Measurements from ENCODE around the gene DIPK1B.

DIPK1B gene

GRCh38 chr9:136723362-136723976 lies 11.1 kb downstream of the DIPK1B start:
- H3K27ac Mint-ChIP-seq: no peak overlapping the region
- peaks cover 28% of the 10 kb centered on the region for H3K36me3 Mint-ChIP-seq (ENCODE audit: low read depth)
- no peak overlapping the region for H3K4me3 Mint-ChIP-seq
- peaks cover 15% of the 10 kb centered on the region for H3K4me1 Mint-ChIP-seq (ENCODE audit: low read depth)
- no peaks in the 10 kb centered on the region for H3K9me3 Mint-ChIP-seq
- no peaks in the 10 kb centered on the region for H3K27me3 Mint-ChIP-seq (ENCODE audit: low read depth)

- Mint-ChIP-seq H3K36me3 (ENCODE audit: low read depth) (peaks cover 28% of the 10 kb centered on the region), H3K4me1 (ENCODE audit: low read depth) (peaks cover 15% of the 10 kb centered on the region), H3K9me3 (no peaks in the 10 kb centered on the region), H3K27ac (no peak overlapping the region), H3K27me3 (ENCODE audit: low read depth) (no peaks in the 10 kb centered on the region), H3K4me3 (no peak overlapping the region)
These were observed 11.6 kb downstream of the DIPK1B start for GRCh38 chr9:136723989-136724388.

- Mint-ChIP-seq H3K27ac (no peak overlapping the region), H3K9me3 (no peaks in the 10 kb centered on the region), H3K4me1 (ENCODE audit: low read depth) (peaks cover 15% of the 10 kb centered on the region), H3K4me3 (no peak overlapping the region), H3K27me3 (ENCODE audit: low read depth) (no peaks in the 10 kb centered on the region), H3K36me3 (ENCODE audit: low read depth) (peaks cover 28% of the 10 kb centered on the region)
These were observed 12.4 kb downstream of the DIPK1B start for GRCh38 chr9:136724772-136725171.

GRCh38 chr9:136725612-136726011 lies 13.2 kb downstream of the DIPK1B start:
- Mint-ChIP-seq H3K27me3 (ENCODE audit: low read depth) (no peaks in the 10 kb centered on the region), H3K4me3 (peak overlapping the region; percentile 97), H3K27ac (no peak overlapping the region), H3K4me1 (ENCODE audit: low read depth) (peaks cover 15% of the 10 kb centered on the region), H3K9me3 (no peaks in the 10 kb centered on the region), H3K36me3 (ENCODE audit: low read depth) (peaks cover 28% of the 10 kb centered on the region)

- Mint-ChIP-seq H3K27me3 (ENCODE audit: low read depth) (no peaks in the 10 kb centered on the region), H3K36me3 (ENCODE audit: low read depth) (peaks cover 27% of the 10 kb centered on the region), H3K27ac (peak overlapping the region; percentile 97), H3K4me3 (peak overlapping the region; percentile 97), H3K4me1 (ENCODE audit: low read depth) (peaks cover 15% of the 10 kb centered on the region), H3K9me3 (no peaks in the 10 kb centered on the region)
These were observed 13.7 kb downstream of the DIPK1B start for GRCh38 chr9:136726118-136726517.

- H3K27me3 Mint-ChIP-seq (ENCODE audit: low read depth): no peaks in the 10 kb centered on the region
- H3K9me3 Mint-ChIP-seq: no peaks in the 10 kb centered on the region
- peak overlapping the region; percentile 97 for H3K4me3 Mint-ChIP-seq
- H3K4me1 Mint-ChIP-seq (ENCODE audit: low read depth): peaks cover 15% of the 10 kb centered on the region
- peaks cover 25% of the 10 kb centered on the region for H3K36me3 Mint-ChIP-seq (ENCODE audit: low read depth)
- peak overlapping the region; percentile 97 for H3K27ac Mint-ChIP-seq
These were observed 14.3 kb downstream of the DIPK1B start for GRCh38 chr9:136726631-136727191.

- Mint-ChIP-seq H3K27ac (no peak overlapping the region), H3K27me3 (ENCODE audit: low read depth) (no peaks in the 10 kb centered on the region), H3K36me3 (ENCODE audit: low read depth) (peaks cover 25% of the 10 kb centered on the region), H3K4me1 (ENCODE audit: low read depth) (peaks cover 15% of the 10 kb centered on the region), H3K9me3 (no peaks in the 10 kb centered on the region), H3K4me3 (peak overlapping the region; percentile 57)
These were observed 15.7 kb downstream of the DIPK1B start for GRCh38 chr9:136728080-136728547.

- H3K4me3 Mint-ChIP-seq: peak overlapping the region; percentile 34
- H3K27me3 Mint-ChIP-seq (ENCODE audit: low read depth): no peaks in the 10 kb centered on the region
- H3K4me1 Mint-ChIP-seq (ENCODE audit: low read depth): peaks cover 15% of the 10 kb centered on the region
- no peaks in the 10 kb centered on the region for H3K9me3 Mint-ChIP-seq
- H3K36me3 Mint-ChIP-seq (ENCODE audit: low read depth): peaks cover 23% of the 10 kb centered on the region
- H3K27ac Mint-ChIP-seq: no peak overlapping the region
These were observed 16.3 kb downstream of the DIPK1B start for GRCh38 chr9:136728548-136729123.

GRCh38 chr9:136729144-136729543 lies 16.8 kb downstream of the DIPK1B start:
- H3K9me3 Mint-ChIP-seq: no peaks in the 10 kb centered on the region
- H3K27me3 Mint-ChIP-seq (ENCODE audit: low read depth): no peaks in the 10 kb centered on the region
- H3K4me1 Mint-ChIP-seq (ENCODE audit: low read depth): peaks cover 14% of the 10 kb centered on the region
- peak overlapping the region; percentile 37 for H3K4me3 Mint-ChIP-seq
- H3K27ac Mint-ChIP-seq: no peak overlapping the region
- peaks cover 18% of the 10 kb centered on the region for H3K36me3 Mint-ChIP-seq (ENCODE audit: low read depth)

- Mint-ChIP-seq H3K36me3 (ENCODE audit: low read depth) (peaks cover 13% of the 10 kb centered on the region), H3K27ac (no peak overlapping the region), H3K27me3 (ENCODE audit: low read depth) (no peaks in the 10 kb centered on the region), H3K4me3 (no peak overlapping the region), H3K9me3 (no peaks in the 10 kb centered on the region), H3K4me1 (ENCODE audit: low read depth) (peaks cover 11% of the 10 kb centered on the region)
These were observed 17.6 kb downstream of the DIPK1B start for GRCh38 chr9:136729926-136730325.

- H3K4me1 Mint-ChIP-seq (ENCODE audit: low read depth): no peaks in the 10 kb centered on the region
- no peaks in the 10 kb centered on the region for H3K36me3 Mint-ChIP-seq (ENCODE audit: low read depth)
- H3K27me3 Mint-ChIP-seq (ENCODE audit: low read depth): no peaks in the 10 kb centered on the region
- H3K27ac Mint-ChIP-seq: no peak overlapping the region
- no peak overlapping the region for H3K4me3 Mint-ChIP-seq
- H3K9me3 Mint-ChIP-seq: no peaks in the 10 kb centered on the region
These were observed 20.2 kb downstream of the DIPK1B start for GRCh38 chr9:136732444-136733178.

- no peaks in the 10 kb centered on the region for H3K36me3 Mint-ChIP-seq (ENCODE audit: low read depth)
- no peaks in the 10 kb centered on the region for H3K27me3 Mint-ChIP-seq (ENCODE audit: low read depth)
- no peak overlapping the region for H3K27ac Mint-ChIP-seq
- no peaks in the 10 kb centered on the region for H3K9me3 Mint-ChIP-seq
- H3K4me3 Mint-ChIP-seq: no peak overlapping the region
- no peaks in the 10 kb centered on the region for H3K4me1 Mint-ChIP-seq (ENCODE audit: low read depth)
These were observed 21.2 kb downstream of the DIPK1B start for GRCh38 chr9:136733611-136734010.

GRCh38 chr9:136734837-136735496 lies 22.6 kb downstream of the DIPK1B start:
- H3K4me1 Mint-ChIP-seq (ENCODE audit: low read depth): no peaks in the 10 kb centered on the region
- no peak overlapping the region for H3K27ac Mint-ChIP-seq
- no peak overlapping the region for H3K4me3 Mint-ChIP-seq

GRCh38 chr9:136735812-136736480 lies 23.6 kb downstream of the DIPK1B start:
- no peaks in the 10 kb centered on the region for H3K27me3 Mint-ChIP-seq (ENCODE audit: low read depth)
- no peak overlapping the region for H3K4me3 Mint-ChIP-seq
- no peaks in the 10 kb centered on the region for H3K9me3 Mint-ChIP-seq
- H3K36me3 Mint-ChIP-seq (ENCODE audit: low read depth): no peaks in the 10 kb centered on the region
- no peak overlapping the region for H3K27ac Mint-ChIP-seq
- no peaks in the 10 kb centered on the region for H3K4me1 Mint-ChIP-seq (ENCODE audit: low read depth)

More at GRCh38 chr9:136734837-136735496, 22.6 kb downstream of the DIPK1B start:
- Mint-ChIP-seq H3K27me3 (ENCODE audit: low read depth) (no peaks in the 10 kb centered on the region), H3K36me3 (ENCODE audit: low read depth) (no peaks in the 10 kb centered on the region), H3K9me3 (no peaks in the 10 kb centered on the region)
